K562 (cell line): ENCODE data around the gene PI16. TPM values are rescaled to one million over a fixed set of nuclear protein-coding genes. Genes with fewer than 3 reads are reported as not detected.
A peak's percentile ranks its signal among the peaks of the same experiment; 100 is the strongest.

ENCODE experiments used
- ATAC-seq: fragments of 200-7000 bp; cut with Tn5 transposase; 3 replicates; pipeline ENCODE4 v1.9.1; 2020; ENCODE audit warnings: moderate library complexity
- BruUV-seq: library from RNA; stranded (reverse); fragments of 400-500 nt; replicated peaks from 2 replicates; lab custom pipeline; 2021; lab: Mats Ljungman, UMichigan
- CTCF ChIA-PET: fragments of 300-600 bp; formaldehyde crosslinking; extraction: SDS; loops from one replicate; lab custom pipeline; 2021; ENCODE audit warnings: low intra/inter-chr PET ratio; lab: Yijun Ruan, JAX
- POLR2A ChIA-PET: fragments of 300-600, 350-650 bp; sonication (Branson Sonifier 250); formaldehyde crosslinking; extraction: SDS; loops from one replicate; lab custom pipeline; 2021; ENCODE audit warnings: antibody characterized with exemption, inconsistent platforms; lab: Yijun Ruan, JAX
- DNase-seq, 4 experiments: peaks; one replicate each; pipeline versions ENCODE4 v3.0.0 to v3.0.0-alpha.2; 2011 to 2018; ENCODE audit warnings: low spot score in 3 of 4, mixed read lengths in 3 of 4; ENCODE audit errors: extremely low read depth in 1 of 4
- FAIRE-seq: peaks from 2 replicates; lab custom pipeline; 2011; peaks lifted over from hg19 to GRCh38; lab: Jason Lieb, UNC
- H2AFZ ChIP-seq: 2 replicates; pipeline ENCODE4 v1.6.0; 2011; ENCODE audit warnings: low read depth, low read length, control low read depth, inconsistent platforms
- H3K27ac ChIP-seq: fragments of 200-600 bp; 3 replicates; pipeline ENCODE4 v1.8.0; 2011; ENCODE audit warnings: low read depth, mild to moderate bottlenecking, control low read depth, inconsistent platforms, low read length, moderate library complexity, mixed read lengths; ENCODE audit errors: extremely low read depth
- H3K27me3 ChIP-seq, 2 experiments: fragments of 300-600 bp in 1 of 2; 2 replicates in 1 of 2; 3 replicates in 1 of 2; pipeline versions ENCODE4 v1.6.0 to v1.8.0; 2011; ENCODE audit warnings: inconsistent platforms in 2 of 2, low read length in 2 of 2, mild to moderate bottlenecking in 1 of 2, mixed read lengths in 1 of 2, moderate library complexity in 1 of 2; ENCODE audit not compliant: control insufficient read depth in 2 of 2, insufficient read depth in 2 of 2
- H3K36me3 ChIP-seq: fragments of 300-600 bp; 3 replicates; pipeline ENCODE4 v1.8.0; 2011; ENCODE audit warnings: mild to moderate bottlenecking, low read length, inconsistent platforms; ENCODE audit not compliant: control insufficient read depth, insufficient read depth
- H3K4me1 ChIP-seq, 2 experiments: fragments of 200-600 bp in 1 of 2; replicated peaks in 1 of 2; 2 replicates in 1 of 2; 3 replicates in 1 of 2; pipeline versions ENCODE4 v1.5.1 to v1.8.0; 2011; ENCODE audit warnings: inconsistent platforms in 2 of 2, low read length in 2 of 2, mild to moderate bottlenecking in 1 of 2, mixed read lengths in 1 of 2, moderate library complexity in 1 of 2; ENCODE audit not compliant: control insufficient read depth in 2 of 2, insufficient read depth in 2 of 2
- H3K4me2 ChIP-seq: 2 replicates; pipeline ENCODE4 v1.6.1; 2011; ENCODE audit warnings: low read length, control low read depth, inconsistent platforms, mixed read lengths; ENCODE audit not compliant: insufficient read depth
- H3K4me3 ChIP-seq: fragments of 200-600 bp; sonication (generic), shearing (Covaris generic); 2 replicates; pipeline ENCODE4 v1.5.1; 2016; ENCODE audit warnings: control low read depth, inconsistent platforms
- H3K79me2 ChIP-seq: fragments of 200-600 bp; 3 replicates; pipeline ENCODE4 v1.8.0; 2011; ENCODE audit warnings: low read length, inconsistent platforms; ENCODE audit not compliant: control insufficient read depth, insufficient read depth
- H3K9ac ChIP-seq, 2 experiments: 2 replicates each; pipeline versions ENCODE4 v1.6.0 to v1.6.1; 2011; ENCODE audit warnings: low read depth in 2 of 2, low read length in 2 of 2, control low read depth in 1 of 2, inconsistent platforms in 1 of 2, mild to moderate bottlenecking in 1 of 2, mixed read lengths in 1 of 2; ENCODE audit not compliant: insufficient read depth in 1 of 2
- H3K9me1 ChIP-seq: one replicate; pipeline ENCODE4 v1.6.0; 2011; ENCODE audit warnings: inconsistent platforms, mild to moderate bottlenecking, low read length, moderate library complexity; ENCODE audit not compliant: control insufficient read depth, insufficient read depth
- H3K9me3 ChIP-seq: replicated peaks from 2 replicates; pipeline ENCODE4 v1.5.1; 2011; ENCODE audit warnings: low read depth, low read length, inconsistent platforms; ENCODE audit not compliant: control insufficient read depth, insufficient read depth
- H4K20me1 ChIP-seq: replicated peaks from 2 replicates; pipeline ENCODE4 v1.6.1; 2011; ENCODE audit warnings: low read length, inconsistent platforms, mixed read lengths; ENCODE audit not compliant: control insufficient read depth, insufficient read depth
- CBX2 ChIP-seq: fragments of 200-600 bp; sonication (generic); IDR thresholded peaks from one replicate; pipeline ENCODE4 v1.6.1; 2012; ENCODE audit warnings: mild to moderate bottlenecking, low read length, inconsistent platforms; ENCODE audit not compliant: insufficient read depth, poor library complexity, severe bottlenecking
- ETS2 ChIP-seq: IDR thresholded peaks from 2 replicates; pipeline ENCODE4 v1.6.1; 2016; ENCODE audit warnings: borderline replicate concordance, missing genetic modification characterization, mild to moderate bottlenecking, moderate library complexity, missing compliant biosample characterization; ENCODE audit not compliant: poor library complexity, severe bottlenecking
- FOSL1 ChIP-seq: fragments of 200-800 bp; sonication (Bioruptor generic); conservative IDR thresholded peaks from 2 replicates; pipeline ENCODE4 v1.6.1; 2016; ENCODE audit warnings: missing genetic modification characterization, missing compliant biosample characterization
- HMGN3 ChIP-seq: IDR thresholded peaks from 2 replicates; pipeline ENCODE4 v1.6.1; 2011; ENCODE audit warnings: borderline replicate concordance, low read depth, mild to moderate bottlenecking, mixed read lengths, low read length; ENCODE audit not compliant: insufficient read length; ENCODE audit errors: extremely low read depth
- NR1H2 ChIP-seq: sonication (generic); formaldehyde crosslinking; IDR thresholded peaks from 2 replicates; pipeline ENCODE4 v1.4.0; 2020; ENCODE audit warnings: mild to moderate bottlenecking, missing genetic modification reagents
- NR2F6 ChIP-seq: fragments of 450-650 bp; formaldehyde crosslinking; IDR thresholded peaks from 2 replicates; pipeline ENCODE4 v1.4.0; 2020; ENCODE audit warnings: mild to moderate bottlenecking
- ZNF75A ChIP-seq: fragments of 450-650 bp; formaldehyde crosslinking; IDR thresholded peaks from 2 replicates; pipeline ENCODE4 v1.4.0; 2020; ENCODE audit warnings: mild to moderate bottlenecking
- WGBS: fragments of 100-300 bp; shearing (Covaris generic); methylation state at CpG from one replicate; pipeline ENCODE4 v1.1.6; 2016; ENCODE audit warnings: low coverage, mixed read lengths; ENCODE audit not compliant: insufficient coverage; ENCODE audit errors: missing lambda C conversion rate; 5-methylcytosine and 5-hydroxymethylcytosine counted together
- in situ Hi-C: fragments of 300-500 bp; cut with MboI; formaldehyde crosslinking; loops from 4 replicates; pipeline ENCODE4 v1.15.0; 2018; ENCODE audit warnings: inconsistent platforms, mixed read lengths
- intact Hi-C: fragments of 100-400 bp; cut with micrococcal nuclease; formaldehyde crosslinking; loops from 2 replicates; pipeline ENCODE4 v1.14.2; 2022
- polyA plus RNA-seq, 8 experiments: library from polyadenylated mRNA; depleted of rRNA in 4 of 8; stranded (reverse) in 5 of 8; unstranded in 3 of 8; fragments of >200 nt; fragmentation: Nextera tagmentation in 2 of 8; fragmentation: Illumina TruSeq in 1 of 8; extraction: Ambion mirVana in 2 of 8; extraction: Trizol in 1 of 8; gene quantifications; 2 replicates each; pipeline versions ENCODE4 v1.2.1 to v1.2.3, GENCODE V29; 2011 to 2014; ENCODE audit warnings: inconsistent platforms in 1 of 8, missing spikeins in 1 of 8
- total RNA-seq, 7 experiments: library from RNA; depleted of rRNA in 6 of 7; stranded (reverse); fragments of >200 nt in 6 of 7; fragmentation: Illumina TruSeq in 2 of 7; extraction: Trizol in 2 of 7; gene quantifications; 2 replicates each; pipeline versions ENCODE4 v1.2.1 to v1.2.3, GENCODE V29; 2011 to 2021; ENCODE audit warnings: low replicate concordance in 1 of 7

PI16 gene
- total and polyA plus RNA-seq, 9 of the 15 experiments (the other 6 are each of a cell fraction or from before 2014, with no cell fraction given) = 0.06 to 0.18 TPM; not detected in 7

- in situ Hi-C loops = no loop called here
- H3K9ac ChIP-seq = no peak overlapping the region
- ChIA-PET POLR2A (interaction anchor here (2.4 kb wide), 1 partner anchor 8 kb away, joined by 10 read pairs; no protein-coding TSS in a partner anchor), CTCF (no interaction called here)
- H3K9me1 ChIP-seq = no peaks in the 10 kb centered on the region
- H3K4me2 ChIP-seq = no peak overlapping the region
- H3K27me3 ChIP-seq = peaks cover 15 to 40% of the 10 kb centered on the region in 2 experiments
- no peak for FAIRE-seq
- no peak overlapping the region for H3K27ac ChIP-seq
- WGBS = 13% methylated on average over 7 of the region's 7 CpGs
- intact Hi-C loops = no loop called here
- no peaks in the 10 kb centered on the region; a peak in 1 of 5 replicates for H3K4me1 ChIP-seq
- no peak for DNase-seq
- 0 out of 2 replicates have a peak, but pooled peaks cover 6% of the 10 kb centered on the region for H4K20me1 ChIP-seq
- H3K9me3 ChIP-seq = no peaks in the 10 kb centered on the region
- no peak for ATAC-seq
- no peak overlapping the region for H3K4me3 ChIP-seq
- no peak overlapping the region for H2AFZ ChIP-seq
- no TSS peak for BruUV-seq
- no peaks in the 10 kb centered on the region for H3K36me3 ChIP-seq
- H3K79me2 ChIP-seq = no peaks in the 10 kb centered on the region
- no peak for TF ChIP-seq ETS2 (tag)
- TF ChIP-seq FOSL1 (tag) = no peak
- TF ChIP-seq CBX2 = peak; percentile 3
- no peak for TF ChIP-seq HMGN3
- no peak for TF ChIP-seq NR2F6
- no peak for TF ChIP-seq ZNF75A (CRISPR knock-in tag)
- TF ChIP-seq NR1H2 (CRISPR knock-in tag) = no peak
- TF ChIP-seq, all 486 proteins: peak for 1
Observed at GRCh38 chr6:36934901-36935300, 19.6 kb upstream of the PI16 start.
